ENCODE data around the gene TBC1D3.
"Not testable (repeated sequence)": the region's sequence is repeated elsewhere in the genome, so short reads cannot be mapped to it uniquely, and the experiment has no call there.

Gene TBC1D3

DNA sequence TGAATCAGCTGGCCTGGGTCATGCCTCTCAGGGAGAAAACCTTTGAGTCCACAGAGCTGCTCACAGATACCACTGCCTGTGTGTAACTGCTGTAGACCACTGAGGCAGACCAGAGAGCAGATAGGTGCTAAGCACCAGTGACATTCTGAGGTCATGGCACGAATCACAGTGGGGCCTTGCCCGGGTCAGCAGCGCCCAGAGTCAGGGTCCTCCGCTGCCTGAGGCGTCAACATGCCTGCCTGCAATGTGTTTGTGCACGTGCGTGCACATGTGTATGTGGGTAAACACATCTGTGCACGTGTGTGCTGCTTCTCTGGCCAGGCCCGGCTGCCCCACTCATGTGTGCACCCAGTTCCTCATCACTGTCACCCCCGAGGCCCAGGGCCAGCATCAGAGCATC is at the start of gene TBC1D3:
Gene TBC1D3, minus strand, starts transcription at position 101 of the 400 bp plus-strand sequence. CDS start 1,526 bp downstream, outside the sequence.
- not testable (repeated sequence) for DNase-seq (ENCODE audit: low spot score)

DNA sequence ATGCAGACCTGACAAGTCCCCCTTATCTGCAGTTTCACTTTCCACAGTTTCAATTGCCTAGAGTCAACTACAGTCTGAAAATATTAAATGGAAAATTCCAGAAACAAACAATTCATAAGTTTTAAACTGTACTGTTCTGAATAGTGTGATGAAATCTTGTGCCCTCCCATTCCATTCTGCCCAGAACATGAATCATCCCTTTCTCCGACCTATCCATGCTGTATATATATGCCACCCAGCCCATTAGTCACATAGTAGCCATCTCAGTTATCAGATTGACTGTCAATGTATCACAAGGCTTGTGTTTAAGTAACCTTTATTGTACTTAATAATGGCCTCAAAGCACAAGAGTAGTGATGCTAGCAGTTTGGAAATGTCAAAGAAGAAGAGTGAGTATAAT is 40.4 kb upstream of the TBC1D3 start:
- DNase-seq (ENCODE audit: low spot score) = not testable (repeated sequence)

DNA sequence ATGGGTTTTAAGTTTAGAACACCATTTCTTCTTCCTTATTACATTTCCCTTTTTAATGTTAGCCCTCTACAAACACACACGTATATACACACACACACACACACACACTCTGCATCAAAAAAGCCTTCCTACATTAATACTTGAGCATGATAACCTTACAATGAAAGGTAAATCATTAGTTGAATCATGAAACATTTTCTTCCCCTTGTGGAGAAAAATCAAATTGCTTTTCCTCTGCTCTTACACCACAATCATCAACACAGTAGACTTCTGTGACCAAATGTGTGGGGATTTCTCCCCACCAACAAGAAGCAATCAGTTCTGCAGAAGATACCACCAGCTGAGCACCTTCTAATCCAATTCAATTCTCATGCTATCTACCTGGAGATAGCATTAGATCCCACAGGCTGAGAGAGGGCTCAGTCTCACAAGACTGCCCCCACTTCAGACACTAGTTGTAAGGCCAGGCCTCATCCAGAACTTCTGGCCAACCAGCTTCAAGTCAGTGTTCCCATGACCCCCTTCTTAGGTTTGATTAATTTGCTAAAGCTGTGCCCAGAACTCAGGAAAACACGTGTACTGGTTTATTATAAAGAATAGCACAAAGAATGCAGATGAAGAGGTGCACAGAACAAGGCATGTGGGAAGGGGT is 33.6 kb upstream of the TBC1D3 start:
- DNase-seq (ENCODE audit: low spot score) = not testable (repeated sequence)

DNA sequence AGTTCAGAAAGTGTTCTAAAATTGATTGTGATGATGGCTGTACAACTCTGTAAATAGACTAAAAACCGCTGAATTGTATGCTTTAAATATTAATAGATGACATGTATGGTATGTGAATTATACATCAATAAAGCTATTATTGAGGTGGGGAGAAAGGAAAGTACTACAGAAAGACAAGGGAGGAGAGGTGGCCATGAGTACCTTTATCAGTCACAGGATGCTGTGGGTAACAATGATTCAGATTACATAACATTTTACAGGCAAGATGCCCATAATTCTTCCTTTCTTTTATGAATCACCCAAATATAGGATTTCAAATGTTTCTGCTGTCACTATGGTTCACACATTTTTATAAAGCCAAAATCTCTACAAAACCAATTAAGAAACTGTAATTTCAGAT is 28.5 kb upstream of the TBC1D3 start:
- not testable (repeated sequence) for DNase-seq (ENCODE audit: low spot score)

DNA sequence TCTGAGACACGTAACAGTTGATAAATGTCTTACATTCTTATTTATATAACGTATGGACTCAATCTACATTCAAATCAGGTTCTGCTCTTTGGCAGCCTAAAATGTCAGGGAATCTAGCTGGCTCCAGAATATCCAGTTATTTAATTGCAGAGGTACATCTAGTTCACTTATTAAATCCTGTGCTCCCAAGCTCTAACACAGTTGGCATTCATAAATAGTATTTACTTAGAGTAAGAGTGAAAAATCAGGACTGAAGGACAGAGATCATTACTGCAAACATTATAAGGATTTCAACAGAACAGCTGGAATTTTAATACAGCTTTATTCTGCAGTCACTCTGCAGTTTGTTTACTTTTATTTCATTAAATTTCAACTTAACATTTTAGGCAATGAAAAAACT is 7.9 kb upstream of the TBC1D3 start:
- not testable (repeated sequence) for DNase-seq (ENCODE audit: low spot score)

DNA sequence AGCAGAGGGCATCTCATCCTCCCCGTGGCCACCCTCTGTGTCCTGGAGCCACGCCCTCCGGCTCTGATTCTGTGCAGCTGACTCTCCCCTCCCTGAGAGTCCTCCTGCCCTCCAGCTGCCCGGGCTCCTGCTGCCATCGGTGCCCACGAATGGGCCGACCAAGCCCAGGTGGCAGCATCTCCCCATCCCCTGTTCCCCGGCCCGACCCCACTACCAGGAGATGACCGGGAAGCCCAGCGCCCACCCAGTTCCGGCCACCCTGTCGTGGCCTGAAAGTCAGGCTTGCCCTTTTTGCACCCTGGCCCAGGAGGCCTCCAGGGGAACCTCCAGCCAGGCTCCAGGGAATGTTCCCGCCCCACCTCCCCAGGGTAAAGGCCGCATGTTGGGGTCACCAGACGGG is 57.5 kb downstream of the TBC1D3 start:
- not testable (repeated sequence) for DNase-seq (ENCODE audit: low spot score)
